K562 (cell line): ENCODE measurements around the gene LRP10. TPM values are rescaled to one million over a fixed set of nuclear protein-coding genes. Genes with fewer than 3 reads are reported as not detected.

Experiments used
- CBX1 ChIP-seq: sonication (generic); IDR thresholded peaks from 2 replicates; pipeline ENCODE4 v1.6.1; 2016; ENCODE audit warnings: antibody characterized with exemption, low read depth, mild to moderate bottlenecking
- KAT8 ChIP-seq: fragments of 450-650 bp; IDR thresholded peaks from 2 replicates; pipeline ENCODE4 v1.6.1; 2016; ENCODE audit warnings: low read depth, mild to moderate bottlenecking
- MBD2 ChIP-seq: sonication (generic); IDR thresholded peaks from 2 replicates; pipeline ENCODE4 v1.6.1; 2016; ENCODE audit warnings: low read depth, borderline replicate concordance
- OTX1 ChIP-seq: fragments of 450-650 bp; formaldehyde crosslinking; IDR thresholded peaks from 2 replicates; pipeline ENCODE4 v1.4.0; 2022; ENCODE audit warnings: mild to moderate bottlenecking
- PCBP2 ChIP-seq: fragments of 200-400 bp; formaldehyde crosslinking; IDR thresholded peaks from 2 replicates; pipeline ENCODE4 v1.6.1; 2018; ENCODE audit warnings: low read length, low read depth, mild to moderate bottlenecking, moderate library complexity; ENCODE audit not compliant: poor library complexity, severe bottlenecking
- POU5F1 ChIP-seq: fragments of 150-350 bp; IDR thresholded peaks from 2 replicates; pipeline ENCODE4 v1.6.1; 2014; ENCODE audit warnings: borderline replicate concordance, low read length, low read depth, mild to moderate bottlenecking; ENCODE audit not compliant: partially characterized antibody
- PPARD ChIP-seq: fragments of 250-450 bp; sonication (Bioruptor Pico); IDR thresholded peaks from 2 replicates; pipeline ENCODE4 v1.8.0; 2022; ENCODE audit warnings: inconsistent platforms, mild to moderate bottlenecking, moderate library complexity
- SAFB ChIP-seq: fragments of 200-400 bp; formaldehyde crosslinking; IDR thresholded peaks from 2 replicates; pipeline ENCODE4 v1.6.1; 2017; ENCODE audit warnings: low read depth, low read length, borderline replicate concordance
- SMAD1 ChIP-seq: fragments of 150-350 bp; IDR thresholded peaks from 2 replicates; pipeline ENCODE4 v1.6.1; 2014; ENCODE audit warnings: low read length, low read depth; ENCODE audit not compliant: partially characterized antibody
- WHSC1 ChIP-seq: IDR thresholded peaks from one replicate; pipeline ENCODE4 v1.6.1; 2012; ENCODE audit warnings: low read length, control low read depth, inconsistent platforms
- ZNF232 ChIP-seq: sonication (generic); formaldehyde crosslinking; IDR thresholded peaks from 2 replicates; pipeline ENCODE4 v1.8.0; 2022; ENCODE audit warnings: mild to moderate bottlenecking, missing genetic modification reagents
- polyA plus RNA-seq, 8 experiments: library from polyadenylated mRNA; depleted of rRNA in 4 of 8; stranded (reverse) in 5 of 8; unstranded in 3 of 8; fragments of >200 nt; fragmentation: Nextera tagmentation in 2 of 8; fragmentation: Illumina TruSeq in 1 of 8; extraction: Ambion mirVana in 2 of 8; extraction: Trizol in 1 of 8; gene quantifications; 2 replicates each; pipeline versions ENCODE4 v1.2.1 to v1.2.3, GENCODE V29; 2011 to 2014; ENCODE audit warnings: inconsistent platforms in 1 of 8, missing spikeins in 1 of 8
- total RNA-seq, 7 experiments: library from RNA; depleted of rRNA in 6 of 7; stranded (reverse); fragments of >200 nt in 6 of 7; fragmentation: Illumina TruSeq in 2 of 7; extraction: Trizol in 2 of 7; gene quantifications; 2 replicates each; pipeline versions ENCODE4 v1.2.1 to v1.2.3, GENCODE V29; 2011 to 2021; ENCODE audit warnings: low replicate concordance in 1 of 7
- TF ChIP-seq, protein P1 (sequence below): fragments of 250-450 bp; sonication (Bioruptor Pico); IDR thresholded peaks from 2 replicates; pipeline ENCODE4 v1.5.0; 2021
- TF ChIP-seq, protein P2 (sequence below): fragments of 450-650 bp; formaldehyde crosslinking; IDR thresholded peaks from 2 replicates; pipeline ENCODE4 v1.4.0; 2020; ENCODE audit warnings: mild to moderate bottlenecking, mixed read lengths
- TF ChIP-seq, protein P3 (sequence below): fragments of 450-650 bp; formaldehyde crosslinking; IDR thresholded peaks from 2 replicates; pipeline ENCODE4 v1.4.0; 2020; ENCODE audit warnings: mild to moderate bottlenecking
- TF ChIP-seq, protein P4 (sequence below), 2 experiments: IDR thresholded peaks; 2 replicates each; pipeline ENCODE4 v1.6.1; 2011; ENCODE audit warnings: borderline replicate concordance in 1 of 2, control low read depth in 1 of 2, low read depth in 1 of 2, low read length in 1 of 2, mild to moderate bottlenecking in 1 of 2, mixed read lengths in 1 of 2, moderate library complexity in 1 of 2; ENCODE audit not compliant: insufficient read depth in 1 of 2, insufficient read length in 1 of 2, poor library complexity in 1 of 2, severe bottlenecking in 1 of 2; ENCODE audit errors: extremely low read depth in 1 of 2
- TF ChIP-seq, protein P5 (sequence below): fragments of 200-800 bp; sonication (Bioruptor generic); IDR thresholded peaks from 2 replicates; pipeline ENCODE4 v1.6.1; 2016; ENCODE audit warnings: missing genetic modification characterization, missing compliant biosample characterization

Gene LRP10
- total and polyA plus RNA-seq, 9 of the 15 experiments (the other 6 are each of a cell fraction or from before 2014, with no cell fraction given) = 1.3 to 45.5 (median 10.9) TPM

DNA sequence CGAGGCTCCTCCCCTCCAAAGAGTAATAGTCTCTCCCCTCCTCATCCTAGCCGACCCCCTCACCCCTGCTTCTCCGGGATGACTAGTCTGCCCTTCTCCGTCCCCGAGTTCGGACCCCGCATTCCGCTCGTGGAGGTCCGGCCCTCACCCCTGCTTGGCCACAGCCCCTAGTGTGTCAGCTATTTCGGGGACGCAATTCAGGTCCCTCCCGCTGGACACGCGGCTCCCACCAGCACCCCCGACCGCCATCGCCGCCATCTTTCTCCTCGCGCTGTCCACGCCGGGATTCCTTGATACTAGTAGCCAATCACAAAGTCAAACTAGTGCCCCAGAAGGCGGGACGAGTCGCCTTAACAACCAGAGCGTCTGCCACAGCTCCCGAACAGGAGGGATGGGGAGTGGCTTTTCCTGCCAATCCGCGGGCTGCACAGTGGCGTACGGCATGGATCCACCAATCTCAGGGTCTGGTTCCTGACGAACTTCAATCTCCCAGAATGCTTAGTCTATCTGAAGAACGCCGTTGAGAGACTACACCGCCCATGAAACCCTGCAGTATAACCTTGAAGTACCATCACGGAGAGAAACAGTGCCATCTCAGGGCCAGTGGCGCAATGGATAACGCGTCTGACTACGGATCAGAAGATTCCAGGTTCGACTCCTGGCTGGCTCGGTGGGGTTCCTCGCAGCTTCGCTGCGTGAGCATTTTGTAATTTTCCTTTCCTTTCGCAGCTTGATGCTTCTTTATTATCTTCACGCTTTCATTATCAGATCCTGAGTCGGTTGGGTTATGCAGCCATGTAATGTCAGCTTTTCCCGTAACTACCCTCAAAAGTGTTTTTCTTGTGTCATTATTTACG, 57.8 kb downstream of the LRP10 start, which contains the start of gene PRMT5 (continued):
- TF ChIP-seq, protein P1, sequence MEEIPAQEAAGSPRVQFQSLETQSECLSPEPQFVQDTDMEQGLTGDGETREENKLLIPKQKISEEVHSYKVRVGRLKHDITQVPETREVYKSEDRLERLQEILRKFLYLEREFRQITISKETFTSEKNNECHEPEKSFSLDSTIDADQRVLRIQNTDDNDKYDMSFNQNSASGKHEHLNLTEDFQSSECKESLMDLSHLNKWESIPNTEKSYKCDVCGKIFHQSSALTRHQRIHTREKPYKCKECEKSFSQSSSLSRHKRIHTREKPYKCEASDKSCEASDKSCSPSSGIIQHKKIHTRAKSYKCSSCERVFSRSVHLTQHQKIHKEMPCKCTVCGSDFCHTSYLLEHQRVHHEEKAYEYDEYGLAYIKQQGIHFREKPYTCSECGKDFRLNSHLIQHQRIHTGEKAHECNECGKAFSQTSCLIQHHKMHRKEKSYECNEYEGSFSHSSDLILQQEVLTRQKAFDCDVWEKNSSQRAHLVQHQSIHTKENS = no peak
- TF ChIP-seq, protein P2, sequence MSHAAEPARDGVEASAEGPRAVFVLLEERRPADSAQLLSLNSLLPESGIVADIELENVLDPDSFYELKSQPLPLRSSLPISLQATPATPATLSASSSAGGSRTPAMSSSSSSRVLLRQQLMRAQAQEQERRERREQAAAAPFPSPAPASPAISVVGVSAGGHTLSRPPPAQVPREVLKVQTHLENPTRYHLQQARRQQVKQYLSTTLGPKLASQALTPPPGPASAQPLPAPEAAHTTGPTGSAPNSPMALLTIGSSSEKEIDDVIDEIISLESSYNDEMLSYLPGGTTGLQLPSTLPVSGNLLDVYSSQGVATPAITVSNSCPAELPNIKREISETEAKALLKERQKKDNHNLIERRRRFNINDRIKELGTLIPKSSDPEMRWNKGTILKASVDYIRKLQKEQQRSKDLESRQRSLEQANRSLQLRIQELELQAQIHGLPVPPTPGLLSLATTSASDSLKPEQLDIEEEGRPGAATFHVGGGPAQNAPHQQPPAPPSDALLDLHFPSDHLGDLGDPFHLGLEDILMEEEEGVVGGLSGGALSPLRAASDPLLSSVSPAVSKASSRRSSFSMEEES (CRISPR knock-in tag) = no peak
- TF ChIP-seq KAT8 (no peak; the same call in 1 of the 2 replicates), MBD2 (peak; percentile 91), OTX1 (CRISPR knock-in tag) (peak; percentile 89), SMAD1 (no peak), POU5F1 (no peak), WHSC1 (no peak), PCBP2 (no peak), SAFB (no peak), PPARD (CRISPR knock-in tag) (no peak), CBX1 (no peak), ZNF232 (CRISPR knock-in tag) (no peak)
- TF ChIP-seq, protein P3, sequence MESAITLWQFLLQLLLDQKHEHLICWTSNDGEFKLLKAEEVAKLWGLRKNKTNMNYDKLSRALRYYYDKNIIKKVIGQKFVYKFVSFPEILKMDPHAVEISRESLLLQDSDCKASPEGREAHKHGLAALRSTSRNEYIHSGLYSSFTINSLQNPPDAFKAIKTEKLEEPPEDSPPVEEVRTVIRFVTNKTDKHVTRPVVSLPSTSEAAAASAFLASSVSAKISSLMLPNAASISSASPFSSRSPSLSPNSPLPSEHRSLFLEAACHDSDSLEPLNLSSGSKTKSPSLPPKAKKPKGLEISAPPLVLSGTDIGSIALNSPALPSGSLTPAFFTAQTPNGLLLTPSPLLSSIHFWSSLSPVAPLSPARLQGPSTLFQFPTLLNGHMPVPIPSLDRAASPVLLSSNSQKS = no peak
- TF ChIP-seq, protein P4, sequence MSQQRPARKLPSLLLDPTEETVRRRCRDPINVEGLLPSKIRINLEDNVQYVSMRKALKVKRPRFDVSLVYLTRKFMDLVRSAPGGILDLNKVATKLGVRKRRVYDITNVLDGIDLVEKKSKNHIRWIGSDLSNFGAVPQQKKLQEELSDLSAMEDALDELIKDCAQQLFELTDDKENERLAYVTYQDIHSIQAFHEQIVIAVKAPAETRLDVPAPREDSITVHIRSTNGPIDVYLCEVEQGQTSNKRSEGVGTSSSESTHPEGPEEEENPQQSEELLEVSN (IDR thresholded peaks at IDR 0.05; ENCODE audit: borderline replicate concordance in 1 of 2, extremely low read depth in 1 of 2, insufficient read depth in 1 of 2, insufficient read length in 1 of 2, low read depth in 1 of 2, low read length in 1 of 2, poor library complexity in 1 of 2, severe bottlenecking in 1 of 2) = peak in 1 of 2 experiments; percentile 52
- TF ChIP-seq, protein P5, sequence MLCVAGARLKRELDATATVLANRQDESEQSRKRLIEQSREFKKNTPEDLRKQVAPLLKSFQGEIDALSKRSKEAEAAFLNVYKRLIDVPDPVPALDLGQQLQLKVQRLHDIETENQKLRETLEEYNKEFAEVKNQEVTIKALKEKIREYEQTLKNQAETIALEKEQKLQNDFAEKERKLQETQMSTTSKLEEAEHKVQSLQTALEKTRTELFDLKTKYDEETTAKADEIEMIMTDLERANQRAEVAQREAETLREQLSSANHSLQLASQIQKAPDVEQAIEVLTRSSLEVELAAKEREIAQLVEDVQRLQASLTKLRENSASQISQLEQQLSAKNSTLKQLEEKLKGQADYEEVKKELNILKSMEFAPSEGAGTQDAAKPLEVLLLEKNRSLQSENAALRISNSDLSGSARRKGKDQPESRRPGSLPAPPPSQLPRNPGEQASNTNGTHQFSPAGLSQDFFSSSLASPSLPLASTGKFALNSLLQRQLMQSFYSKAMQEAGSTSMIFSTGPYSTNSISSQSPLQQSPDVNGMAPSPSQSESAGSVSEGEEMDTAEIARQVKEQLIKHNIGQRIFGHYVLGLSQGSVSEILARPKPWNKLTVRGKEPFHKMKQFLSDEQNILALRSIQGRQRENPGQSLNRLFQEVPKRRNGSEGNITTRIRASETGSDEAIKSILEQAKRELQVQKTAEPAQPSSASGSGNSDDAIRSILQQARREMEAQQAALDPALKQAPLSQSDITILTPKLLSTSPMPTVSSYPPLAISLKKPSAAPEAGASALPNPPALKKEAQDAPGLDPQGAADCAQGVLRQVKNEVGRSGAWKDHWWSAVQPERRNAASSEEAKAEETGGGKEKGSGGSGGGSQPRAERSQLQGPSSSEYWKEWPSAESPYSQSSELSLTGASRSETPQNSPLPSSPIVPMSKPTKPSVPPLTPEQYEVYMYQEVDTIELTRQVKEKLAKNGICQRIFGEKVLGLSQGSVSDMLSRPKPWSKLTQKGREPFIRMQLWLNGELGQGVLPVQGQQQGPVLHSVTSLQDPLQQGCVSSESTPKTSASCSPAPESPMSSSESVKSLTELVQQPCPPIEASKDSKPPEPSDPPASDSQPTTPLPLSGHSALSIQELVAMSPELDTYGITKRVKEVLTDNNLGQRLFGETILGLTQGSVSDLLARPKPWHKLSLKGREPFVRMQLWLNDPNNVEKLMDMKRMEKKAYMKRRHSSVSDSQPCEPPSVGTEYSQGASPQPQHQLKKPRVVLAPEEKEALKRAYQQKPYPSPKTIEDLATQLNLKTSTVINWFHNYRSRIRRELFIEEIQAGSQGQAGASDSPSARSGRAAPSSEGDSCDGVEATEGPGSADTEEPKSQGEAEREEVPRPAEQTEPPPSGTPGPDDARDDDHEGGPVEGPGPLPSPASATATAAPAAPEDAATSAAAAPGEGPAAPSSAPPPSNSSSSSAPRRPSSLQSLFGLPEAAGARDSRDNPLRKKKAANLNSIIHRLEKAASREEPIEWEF (CRISPR knock-in tag) = no peak
